ENCODE measurements around the gene CCNT2.
"Not testable (repeated sequence)": the region's sequence is repeated elsewhere in the genome, so short reads cannot be mapped to it uniquely, and the experiment has no call there.

CCNT2 gene

GRCh38 chr2:134918526-134919340 is at the start of gene CCNT2:
CCNT2 (plus strand) TSS chr2:134918822; CDS start chr2:134918855, 33 bp downstream.
- DNase-seq, result peak; percentile 100

GRCh38 chr2:134869946-134870736 is 48.5 kb upstream of the CCNT2 start:
- DNase-seq, result no peak

GRCh38 chr2:134873152-134873551 is 45.5 kb upstream of the CCNT2 start:
- DNase-seq, result no peak

- no peak for DNase-seq
These were observed 43.3 kb upstream of the CCNT2 start for GRCh38 chr2:134875309-134875708.

GRCh38 chr2:134882773-134883172 is 35.8 kb upstream of the CCNT2 start:
- no peak for DNase-seq

GRCh38 chr2:134883552-134884293 is 34.9 kb upstream of the CCNT2 start:
- no peak for DNase-seq

GRCh38 chr2:134884435-134884834 is 34.2 kb upstream of the CCNT2 start:
- no peak for DNase-seq

GRCh38 chr2:134892282-134893035 is 26.2 kb upstream of the CCNT2 start:
- DNase-seq, result no peak

GRCh38 chr2:134897932-134898331 is 20.7 kb upstream of the CCNT2 start:
- DNase-seq, result peak; percentile 27

GRCh38 chr2:134899204-134899603 is 19.4 kb upstream of the CCNT2 start:
- DNase-seq, result no peak

- DNase-seq, result no peak
These were observed 18.5 kb upstream of the CCNT2 start for GRCh38 chr2:134900151-134900550.

- DNase-seq, result not testable (repeated sequence)
These were observed 14.9 kb upstream of the CCNT2 start for GRCh38 chr2:134903701-134904100.

GRCh38 chr2:134905168-134905567 is 13.5 kb upstream of the CCNT2 start:
- no peak for DNase-seq

GRCh38 chr2:134906726-134907125 is 11.9 kb upstream of the CCNT2 start:
- DNase-seq, result no peak

GRCh38 chr2:134907441-134908116 is 11.0 kb upstream of the CCNT2 start:
- DNase-seq, result not testable (repeated sequence)

- DNase-seq, result no peak
These were observed 7.7 kb upstream of the CCNT2 start for GRCh38 chr2:134910763-134911399.

- DNase-seq, result no peak
These were observed 7.2 kb upstream of the CCNT2 start for GRCh38 chr2:134911400-134911785.

GRCh38 chr2:134912361-134912760 is 6.3 kb upstream of the CCNT2 start:
- no peak for DNase-seq

GRCh38 chr2:134917360-134917865 is 1.2 kb upstream of the CCNT2 start:
- no peak for DNase-seq

GRCh38 chr2:134917888-134918525 is 615 bp upstream of the CCNT2 start:
- DNase-seq, result no peak
